Neural progenitor cell (in vitro differentiated cells): ENCODE measurements around the gene PLPPR3.

Source experiments
- EZH2 ChIP-seq: fragments of 200-600 bp; sonication (generic); IDR thresholded peaks from 2 replicates; pipeline ENCODE4 v1.6.1; 2017; ENCODE audit warnings: antibody characterized with exemption, mild to moderate bottlenecking, moderate library complexity
- EZH2phosphoT487 ChIP-seq: fragments of 200-600 bp; sonication (generic); IDR thresholded peaks from 2 replicates; pipeline ENCODE4 v1.6.1; 2017; ENCODE audit warnings: antibody characterized with exemption
- TF ChIP-seq, protein P1 (sequence below): fragments of 200-600 bp; sonication (generic); IDR thresholded peaks from 2 replicates; pipeline ENCODE4 v1.5.1; 2017; ENCODE audit warnings: antibody characterized with exemption, mild to moderate bottlenecking

DNA sequence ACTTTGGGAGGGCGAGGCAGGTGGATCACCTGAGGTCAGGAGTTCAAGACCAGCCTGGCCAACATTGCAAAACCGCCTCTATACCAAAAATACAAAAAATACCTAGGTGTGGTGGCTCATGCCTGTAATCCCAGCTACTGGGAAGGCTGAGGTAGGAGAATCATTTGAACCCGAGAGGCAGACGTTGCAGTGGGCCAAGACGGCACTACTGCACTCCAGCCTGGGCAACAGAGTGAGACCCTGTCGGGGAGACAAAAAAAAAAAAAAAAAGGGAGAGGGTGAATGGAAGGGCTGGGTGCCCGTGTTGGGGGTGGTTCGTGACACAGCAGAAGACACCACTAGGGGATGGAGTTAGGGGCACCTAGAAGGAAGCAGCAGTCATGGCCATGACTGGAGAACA, 48.6 kb upstream of the PLPPR3 start:
- TF ChIP-seq, protein P1, sequence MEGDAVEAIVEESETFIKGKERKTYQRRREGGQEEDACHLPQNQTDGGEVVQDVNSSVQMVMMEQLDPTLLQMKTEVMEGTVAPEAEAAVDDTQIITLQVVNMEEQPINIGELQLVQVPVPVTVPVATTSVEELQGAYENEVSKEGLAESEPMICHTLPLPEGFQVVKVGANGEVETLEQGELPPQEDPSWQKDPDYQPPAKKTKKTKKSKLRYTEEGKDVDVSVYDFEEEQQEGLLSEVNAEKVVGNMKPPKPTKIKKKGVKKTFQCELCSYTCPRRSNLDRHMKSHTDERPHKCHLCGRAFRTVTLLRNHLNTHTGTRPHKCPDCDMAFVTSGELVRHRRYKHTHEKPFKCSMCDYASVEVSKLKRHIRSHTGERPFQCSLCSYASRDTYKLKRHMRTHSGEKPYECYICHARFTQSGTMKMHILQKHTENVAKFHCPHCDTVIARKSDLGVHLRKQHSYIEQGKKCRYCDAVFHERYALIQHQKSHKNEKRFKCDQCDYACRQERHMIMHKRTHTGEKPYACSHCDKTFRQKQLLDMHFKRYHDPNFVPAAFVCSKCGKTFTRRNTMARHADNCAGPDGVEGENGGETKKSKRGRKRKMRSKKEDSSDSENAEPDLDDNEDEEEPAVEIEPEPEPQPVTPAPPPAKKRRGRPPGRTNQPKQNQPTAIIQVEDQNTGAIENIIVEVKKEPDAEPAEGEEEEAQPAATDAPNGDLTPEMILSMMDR = no peak
- TF ChIP-seq EZH2phosphoT487 (no peak), EZH2 (no peak)
